PFSK-1 (cell line): ENCODE data around the gene RBP3.

Source experiments
- FOXP2 ChIP-seq: optimal IDR thresholded peaks from 2 replicates; pipeline ENCODE3; 2011; ENCODE audit warnings: borderline replicate concordance, control low read depth, inconsistent platforms; ENCODE audit not compliant: insufficient read depth; ENCODE audit errors: extremely low read length, extremely low read depth
- POLR2AphosphoS5 ChIP-seq: IDR thresholded peaks from 2 replicates; pipeline ENCODE4 v1.6.1; 2012; ENCODE audit warnings: low read depth, mild to moderate bottlenecking, control low read depth, low read length, moderate library complexity
- REST ChIP-seq, 2 experiments: IDR thresholded peaks; 2 replicates each; pipeline versions ENCODE4 v1.6.1 to v1.8.0; 2011 to 2012; ENCODE audit warnings: low read depth in 2 of 2, low read length in 2 of 2, control low read depth in 1 of 2, inconsistent platforms in 1 of 2, mild to moderate bottlenecking in 1 of 2, moderate library complexity in 1 of 2; ENCODE audit not compliant: insufficient read depth in 1 of 2
- SIN3A ChIP-seq: IDR thresholded peaks from 2 replicates; pipeline ENCODE4 v1.6.1; 2012; ENCODE audit warnings: mild to moderate bottlenecking, low read length, moderate library complexity, borderline replicate concordance; ENCODE audit not compliant: insufficient read depth
- TAF1 ChIP-seq: IDR thresholded peaks from 2 replicates; pipeline ENCODE4 v1.6.1; 2012; ENCODE audit warnings: low read length, control low read depth, borderline replicate concordance; ENCODE audit not compliant: insufficient read depth

The RBP3 gene

DNA sequence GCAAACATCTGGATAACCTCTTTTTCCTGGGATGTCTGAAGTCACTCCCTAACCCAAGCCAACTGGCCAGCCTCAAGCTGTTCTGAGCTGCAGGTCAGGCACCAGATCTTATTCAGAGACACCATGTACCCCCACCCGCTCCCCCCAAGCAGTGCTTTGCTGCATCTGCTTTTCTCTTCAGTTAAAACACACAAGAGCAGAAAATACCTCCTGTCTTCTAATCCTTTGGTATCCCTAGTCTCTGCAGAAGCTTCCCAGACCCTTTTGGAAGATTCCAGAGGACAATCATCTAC is 32.9 kb downstream of the RBP3 start:
- no peak for TF ChIP-seq POLR2AphosphoS5
- TF ChIP-seq TAF1, result no peak
- TF ChIP-seq FOXP2, result no peak
- no peak for TF ChIP-seq REST (IDR thresholded peaks at IDR 0.05; ENCODE audit: insufficient read depth in 1 of 2, low read depth in 2 of 2, low read length in 2 of 2)
- no peak for TF ChIP-seq SIN3A

DNA sequence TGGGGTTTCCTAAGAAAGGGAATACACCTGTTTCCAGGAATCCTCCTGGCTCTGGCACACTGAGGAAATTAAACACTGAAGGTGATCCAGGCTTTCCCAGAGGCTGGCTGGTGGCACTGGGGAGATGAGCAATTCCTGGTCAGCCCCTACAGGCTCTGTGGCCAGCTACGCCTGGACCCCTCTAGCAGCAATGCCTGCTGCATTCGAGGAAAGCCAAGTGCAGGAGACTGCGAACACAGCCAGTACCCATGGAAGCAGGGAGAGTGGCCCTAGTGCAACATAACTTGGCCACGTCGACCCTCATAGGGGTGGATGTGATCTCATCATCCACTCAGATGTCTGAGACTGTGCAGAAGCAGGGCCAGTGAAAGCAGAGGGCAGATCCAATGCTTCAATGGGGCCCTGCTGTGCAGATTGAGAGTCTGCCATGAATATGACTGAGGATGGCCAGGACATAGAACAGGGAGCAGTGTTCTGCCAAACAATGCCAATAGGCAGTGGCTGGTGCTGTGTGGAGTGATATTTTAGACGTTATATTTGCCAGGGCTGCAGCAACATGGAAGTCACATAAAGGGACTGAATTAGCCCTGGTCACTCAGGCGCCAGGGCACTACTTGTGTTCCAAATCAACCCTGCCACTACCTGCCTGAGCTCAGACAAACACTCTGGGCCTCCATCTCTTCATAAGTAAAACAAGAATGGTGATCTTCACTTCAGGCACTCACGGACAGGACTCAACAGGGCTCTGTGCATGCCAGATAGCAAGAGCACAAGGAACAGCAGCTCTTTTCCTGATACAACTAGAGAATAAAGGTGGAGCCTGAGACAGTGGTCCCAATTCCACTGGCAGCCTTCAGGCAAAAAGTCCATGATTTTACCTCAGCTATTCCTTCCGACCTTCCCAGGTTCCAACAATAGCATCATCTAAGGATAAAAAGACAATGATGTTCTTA is 33.5 kb downstream of the RBP3 start:
- TF ChIP-seq SIN3A (no peak), FOXP2 (no peak), TAF1 (no peak), POLR2AphosphoS5 (no peak), REST (IDR thresholded peaks at IDR 0.05; ENCODE audit: insufficient read depth in 1 of 2, low read depth in 2 of 2, low read length in 2 of 2) (no peak)

DNA sequence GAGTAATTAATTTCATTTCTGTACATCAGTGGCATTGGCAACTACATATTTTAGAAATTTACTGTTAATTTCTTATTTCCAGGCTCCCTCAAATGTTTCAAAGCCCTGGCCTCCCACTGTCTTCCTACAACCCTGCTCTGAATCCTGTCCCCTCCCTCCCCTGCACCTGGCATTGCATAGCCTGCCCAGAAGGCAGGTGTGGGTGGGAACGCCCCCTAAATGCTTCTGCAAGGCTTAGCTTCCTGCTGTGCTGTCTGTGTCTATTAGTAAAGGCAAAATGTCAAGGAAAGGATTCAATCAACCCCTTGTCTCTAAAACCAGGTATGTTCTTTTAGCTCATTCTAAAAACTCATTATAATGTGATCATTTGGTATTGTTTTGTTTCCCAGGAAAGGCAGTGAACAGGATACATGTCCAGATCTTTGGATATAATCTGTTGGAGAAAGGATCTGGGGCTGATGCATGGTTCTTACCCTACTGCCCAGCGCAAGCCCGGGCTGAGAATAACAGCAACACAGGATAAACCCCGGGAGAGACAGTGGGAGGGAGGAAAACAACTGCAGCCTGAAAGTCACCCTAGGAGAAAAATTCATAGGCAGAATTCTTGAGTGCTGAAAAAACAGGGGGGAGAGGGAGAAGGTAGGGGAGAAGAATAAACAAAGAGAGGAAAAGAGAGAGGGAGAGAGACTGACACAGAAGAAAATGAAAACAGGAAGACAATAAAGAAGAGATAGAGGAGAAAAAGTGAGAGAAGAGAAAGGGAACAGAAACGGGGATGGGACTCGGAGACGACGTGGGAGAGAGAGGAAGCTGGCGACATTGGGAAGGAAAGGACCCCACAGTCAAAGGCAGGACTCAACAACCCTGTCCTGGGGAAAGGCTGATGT is 35.3 kb downstream of the RBP3 start:
- TF ChIP-seq SIN3A (no peak), REST (IDR thresholded peaks at IDR 0.05; ENCODE audit: insufficient read depth in 1 of 2, low read depth in 2 of 2, low read length in 2 of 2) (no peak), FOXP2 (no peak), TAF1 (no peak), POLR2AphosphoS5 (no peak)

- no peak for TF ChIP-seq SIN3A
- no peak for TF ChIP-seq FOXP2
- no peak for TF ChIP-seq POLR2AphosphoS5
- TF ChIP-seq REST (IDR thresholded peaks at IDR 0.05; ENCODE audit: insufficient read depth in 1 of 2, low read depth in 2 of 2, low read length in 2 of 2), result no peak
- no peak for TF ChIP-seq TAF1
Measured at GRCh38 chr10:47384148-47384921, 36.2 kb downstream of the RBP3 start, which contains the start of gene ZNF488. Gene ZNF488 (minus strand): TSS chr10:47384293. CDS start chr10:47368829, 15,464 bp downstream.
